Nephron (organoid): ENCODE measurements around the gene TOGARAM1.
A peak's percentile ranks its signal among the peaks of the same experiment; 100 is the strongest.

Experiments used
- H3K27ac Mint-ChIP-seq, 3 experiments: 2 replicates each; pipeline ENCODE4 v1.8.0; 2020; ENCODE audit warnings: mixed read lengths in 3 of 3, mild to moderate bottlenecking in 2 of 3, moderate library complexity in 1 of 3
- H3K27me3 Mint-ChIP-seq: 2 replicates; pipeline ENCODE4 v1.8.0; 2021; ENCODE audit warnings: low read depth, mild to moderate bottlenecking, moderate library complexity, mixed read lengths
- H3K36me3 Mint-ChIP-seq: 2 replicates; pipeline ENCODE4 v1.8.0; 2020; ENCODE audit warnings: low read depth, mixed read lengths
- H3K4me1 Mint-ChIP-seq: 2 replicates; pipeline ENCODE4 v1.8.0; 2020; ENCODE audit warnings: mixed read lengths
- H3K4me3 Mint-ChIP-seq, 3 experiments: 2 replicates each; pipeline ENCODE4 v1.8.0; 2020; ENCODE audit warnings: mild to moderate bottlenecking in 3 of 3, mixed read lengths in 3 of 3, moderate library complexity in 2 of 3
- H3K9me3 Mint-ChIP-seq: 2 replicates; pipeline ENCODE4 v1.8.0; 2020; ENCODE audit warnings: mixed read lengths
- CTCF ChIP-seq, 3 experiments: fragments of 200-600 bp; sonication (generic); IDR thresholded peaks; one replicate each; pipeline ENCODE4 v1.5.0; 2021; ENCODE audit warnings: antibody characterized with exemption in 3 of 3; ENCODE audit not compliant: unreplicated experiment in 3 of 3

Gene TOGARAM1

DNA sequence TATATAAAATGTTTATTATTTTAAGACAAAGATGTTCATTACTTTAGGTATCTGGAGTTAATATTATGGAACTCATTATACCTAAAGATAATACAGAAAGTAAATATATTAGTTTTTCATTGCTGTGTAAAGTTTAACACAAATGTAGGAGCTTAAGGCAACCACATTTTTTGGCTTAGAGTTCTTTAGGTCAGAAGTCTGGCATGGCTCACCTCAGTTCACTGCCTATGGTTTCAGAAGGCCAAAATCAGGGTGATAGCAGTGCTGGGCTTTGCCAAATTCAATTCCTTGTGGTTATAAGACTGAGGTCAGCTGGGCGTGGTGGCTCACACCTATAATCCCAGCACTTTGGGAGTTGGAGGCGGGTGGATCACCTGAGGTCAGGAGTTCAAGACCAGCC, 86.4 kb downstream of the TOGARAM1 start:
- peaks cover 55% of the 10 kb centered on the region for H3K36me3 Mint-ChIP-seq
- H3K27me3 Mint-ChIP-seq: no peaks in the 10 kb centered on the region
- H3K4me1 Mint-ChIP-seq: no peaks in the 10 kb centered on the region
- H3K9me3 Mint-ChIP-seq: no peaks in the 10 kb centered on the region
- no peak for TF ChIP-seq CTCF (IDR thresholded peaks at IDR 0.05; ENCODE audit: unreplicated experiment in 3 of 3)
- no peak overlapping the region for H3K27ac Mint-ChIP-seq
- no peak overlapping the region for H3K4me3 Mint-ChIP-seq

DNA sequence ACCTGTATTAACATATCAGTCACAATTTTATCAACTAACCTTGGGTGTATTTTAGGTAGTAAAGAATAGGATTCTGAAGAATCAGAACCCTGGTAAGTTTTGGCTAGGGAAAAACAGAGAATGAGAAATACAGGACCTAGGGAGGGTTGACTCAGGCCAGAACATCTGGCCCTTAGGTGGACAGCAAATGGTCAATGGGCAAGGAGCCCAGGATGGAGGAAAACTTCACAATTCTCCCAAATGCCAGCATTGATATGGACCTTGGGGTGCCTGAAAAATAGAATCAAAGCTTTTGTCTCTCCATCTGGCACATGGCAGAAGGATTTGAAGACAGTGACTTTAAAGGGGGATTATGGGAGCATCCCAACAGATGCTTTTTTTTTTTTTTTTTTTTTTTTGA, 89.2 kb downstream of the TOGARAM1 start:
- H3K9me3 Mint-ChIP-seq: peaks cover 8% of the 10 kb centered on the region
- H3K4me1 Mint-ChIP-seq: no peaks in the 10 kb centered on the region
- H3K4me3 Mint-ChIP-seq: no peak overlapping the region
- H3K27ac Mint-ChIP-seq: no peak overlapping the region
- no peaks in the 10 kb centered on the region for H3K27me3 Mint-ChIP-seq
- peaks cover 58% of the 10 kb centered on the region for H3K36me3 Mint-ChIP-seq
- TF ChIP-seq CTCF (IDR thresholded peaks at IDR 0.05; ENCODE audit: unreplicated experiment in 3 of 3): no peak

GRCh38 chr14:45051896-45052295, 89.9 kb downstream of the TOGARAM1 start:
- Mint-ChIP-seq H3K36me3 (peaks cover 58% of the 10 kb centered on the region), H3K4me3 (no peak overlapping the region), H3K27me3 (no peaks in the 10 kb centered on the region), H3K4me1 (no peaks in the 10 kb centered on the region), H3K27ac (no peak overlapping the region), H3K9me3 (peaks cover 15% of the 10 kb centered on the region)
- no peak for TF ChIP-seq CTCF (IDR thresholded peaks at IDR 0.05; ENCODE audit: unreplicated experiment in 3 of 3)

GRCh38 chr14:45057349-45057748, 95.4 kb downstream of the TOGARAM1 start:
- Mint-ChIP-seq H3K9me3 (peaks cover 32% of the 10 kb centered on the region), H3K4me3 (no peak overlapping the region), H3K4me1 (no peaks in the 10 kb centered on the region), H3K36me3 (peaks cover 53% of the 10 kb centered on the region), H3K27me3 (no peaks in the 10 kb centered on the region), H3K27ac (peak overlapping the region in 1 of 3 experiments; percentile 4)
- TF ChIP-seq CTCF (IDR thresholded peaks at IDR 0.05; ENCODE audit: unreplicated experiment in 3 of 3): no peak

- Mint-ChIP-seq H3K4me1 (no peaks in the 10 kb centered on the region), H3K4me3 (no peak overlapping the region), H3K27ac (peak overlapping the region in 1 of 3 experiments; percentile 13), H3K9me3 (peaks cover 32% of the 10 kb centered on the region), H3K27me3 (no peaks in the 10 kb centered on the region), H3K36me3 (peaks cover 50% of the 10 kb centered on the region)
- TF ChIP-seq CTCF (IDR thresholded peaks at IDR 0.05; ENCODE audit: unreplicated experiment in 3 of 3): no peak
Measured at GRCh38 chr14:45057881-45058364, 95.9 kb downstream of the TOGARAM1 start.

DNA sequence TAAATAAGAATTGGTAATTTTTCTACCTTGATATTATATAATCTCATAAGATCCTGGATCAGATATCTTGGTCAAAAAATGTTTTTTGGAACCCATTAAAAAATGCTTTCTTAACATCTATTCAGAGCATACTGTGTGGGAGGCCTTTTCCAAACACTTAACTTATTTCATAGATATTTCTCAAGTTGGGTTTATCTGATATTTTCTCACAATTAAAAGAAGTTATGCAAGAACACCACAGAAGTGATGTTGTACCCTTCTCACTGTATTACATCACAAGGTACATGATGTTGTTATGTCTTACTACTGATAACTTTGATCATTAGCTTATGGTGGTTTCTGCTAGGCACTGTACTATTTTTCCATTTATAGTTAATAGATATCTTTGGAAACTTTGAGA, 98.6 kb downstream of the TOGARAM1 start:
- no peaks in the 10 kb centered on the region for H3K27me3 Mint-ChIP-seq
- peaks cover 11% of the 10 kb centered on the region for H3K4me1 Mint-ChIP-seq
- no peak overlapping the region for H3K27ac Mint-ChIP-seq
- no peak overlapping the region for H3K4me3 Mint-ChIP-seq
- H3K36me3 Mint-ChIP-seq: peaks cover 51% of the 10 kb centered on the region
- H3K9me3 Mint-ChIP-seq: peaks cover 28% of the 10 kb centered on the region
- TF ChIP-seq CTCF (IDR thresholded peaks at IDR 0.05; ENCODE audit: unreplicated experiment in 3 of 3): no peak
